Bronchial epithelial cell (primary cell): ENCODE measurements around the gene TAF1C. TPM values are rescaled to one million over a fixed set of nuclear protein-coding genes. Genes with fewer than 3 reads are reported as not detected.
A peak's percentile ranks its signal among the peaks of the same experiment; 100 is the strongest.

Experiments
- DNase-seq: peaks from one replicate; pipeline ENCODE4 v3.0.0-alpha.2; 2010; ENCODE audit warnings: low read depth
- FAIRE-seq: peaks from 2 replicates; lab custom pipeline; 2011; peaks lifted over from hg19 to GRCh38; lab: Jason Lieb, UNC
- H3K27me3 ChIP-seq: 2 replicates; pipeline ENCODE4 v1.5.1; 2011; ENCODE audit warnings: low read length; ENCODE audit not compliant: control insufficient read depth, insufficient read depth
- H3K36me3 ChIP-seq: 2 replicates; pipeline ENCODE4 v1.5.1; 2011; ENCODE audit warnings: low read length; ENCODE audit not compliant: control insufficient read depth, insufficient read depth
- H3K4me3 ChIP-seq: 2 replicates; pipeline ENCODE4 v1.5.1; 2011; ENCODE audit warnings: mild to moderate bottlenecking, low read depth, low read length, control low read depth
- CTCF ChIP-seq: IDR thresholded peaks from 2 replicates; pipeline ENCODE4 v1.5.1; 2011; ENCODE audit warnings: mild to moderate bottlenecking, moderate library complexity, low read length, control low read depth, inconsistent platforms; ENCODE audit not compliant: insufficient read depth, severe bottlenecking
- total RNA-seq: library from RNA; depleted of rRNA; stranded (reverse); fragments of >200 nt; gene quantifications from 2 replicates; pipeline ENCODE4 v1.2.1, GENCODE V29; 2014

TAF1C gene
- total RNA-seq, 1 donor from 2014 or later, result 7.9 TPM

- TF ChIP-seq CTCF, result peak; percentile 17
- DNase-seq (no peak), FAIRE-seq (no peak)
- H3K27me3 ChIP-seq, result no peaks in the 10 kb centered on the region
- peak overlapping the region; percentile 86 for H3K4me3 ChIP-seq
- no peaks in the 10 kb centered on the region for H3K36me3 ChIP-seq
These were observed 42.5 kb downstream of the TAF1C start for GRCh38 chr16:84144209-84144858.

GRCh38 chr16:84143784-84144199 lies 43.1 kb downstream of the TAF1C start:
- DNase-seq (no peak), FAIRE-seq (no peak)
- no peak for TF ChIP-seq CTCF

GRCh38 chr16:84143081-84143480 lies 43.8 kb downstream of the TAF1C start:
- Histone ChIP-seq H3K36me3 (no peaks in the 10 kb centered on the region), H3K4me3 (no peak overlapping the region), H3K27me3 (no peaks in the 10 kb centered on the region)
- FAIRE-seq, result no peak
- TF ChIP-seq CTCF, result no peak
- DNase-seq, result no peak

More at GRCh38 chr16:84143784-84144199, 43.1 kb downstream of the TAF1C start:
- peak overlapping the region; percentile 86 for H3K4me3 ChIP-seq
- H3K27me3 ChIP-seq, result no peaks in the 10 kb centered on the region
- H3K36me3 ChIP-seq, result no peaks in the 10 kb centered on the region

GRCh38 chr16:84141143-84141670 lies 45.6 kb downstream of the TAF1C start:
- no peaks in the 10 kb centered on the region for H3K27me3 ChIP-seq

GRCh38 chr16:84139628-84140258 lies 47.1 kb downstream of the TAF1C start:
- TF ChIP-seq CTCF, result no peak
- no peak overlapping the region for H3K4me3 ChIP-seq
- no peaks in the 10 kb centered on the region for H3K27me3 ChIP-seq
- no peaks in the 10 kb centered on the region for H3K36me3 ChIP-seq
- FAIRE-seq (no peak), DNase-seq (no peak)

More at GRCh38 chr16:84141143-84141670, 45.6 kb downstream of the TAF1C start:
- no peak for DNase-seq
- no peaks in the 10 kb centered on the region for H3K36me3 ChIP-seq
- no peak overlapping the region for H3K4me3 ChIP-seq
- TF ChIP-seq CTCF, result no peak
- no peak for FAIRE-seq
